Measurements from ENCODE around the gene GABRR2.

Gene GABRR2

GRCh38 chr6:89268776-89269175, 46.3 kb downstream of the GABRR2 start:
- H2AFZ ChIP-seq (ENCODE audit: low read depth, low read length, severe bottlenecking) = no peak overlapping the region
- no peaks in the 10 kb centered on the region for H3K9me2 ChIP-seq (replicated peaks; ENCODE audit: insufficient read depth, low read length)
- H3K9ac ChIP-seq (ENCODE audit: low read length) = no peak overlapping the region
- no peaks in the 10 kb centered on the region for H4K20me1 ChIP-seq (ENCODE audit: low read depth, low read length)
- no peaks in the 10 kb centered on the region for H3K27me3 ChIP-seq (ENCODE audit: low read length)
- H3K79me2 ChIP-seq (ENCODE audit: insufficient read depth, low read length) = no peaks in the 10 kb centered on the region
- no peak overlapping the region for H3K4me2 ChIP-seq (ENCODE audit: low read depth, low read length, poor library complexity, severe bottlenecking)
- H3K27ac ChIP-seq (ENCODE audit: low read depth, low read length) = no peak overlapping the region
- no peak for TF ChIP-seq EZH2phosphoT487 (conservative IDR thresholded peaks at IDR 0.05; ENCODE audit: low read length)
- TF ChIP-seq CTCF (IDR thresholded peaks at IDR 0.05; ENCODE audit: insufficient read depth, low read length, poor library complexity, severe bottlenecking) = no peak
- no peak overlapping the region for H3K4me3 ChIP-seq (ENCODE audit: insufficient read depth, low read length, poor library complexity, severe bottlenecking)
- H3F3A ChIP-seq (ENCODE audit: insufficient read depth) = no peaks in the 10 kb centered on the region
- no peaks in the 10 kb centered on the region for H3K36me3 ChIP-seq (ENCODE audit: low read length)
- H3K9me3 ChIP-seq (ENCODE audit: insufficient read depth, low read length) = no peaks in the 10 kb centered on the region

GRCh38 chr6:89267918-89268317, 47.2 kb downstream of the GABRR2 start:
- no peak overlapping the region for H3K4me2 ChIP-seq (ENCODE audit: low read depth, low read length, poor library complexity, severe bottlenecking)
- no peaks in the 10 kb centered on the region for H3K9me2 ChIP-seq (replicated peaks; ENCODE audit: insufficient read depth, low read length)
- H3F3A ChIP-seq (ENCODE audit: insufficient read depth) = no peaks in the 10 kb centered on the region
- no peaks in the 10 kb centered on the region for H3K79me2 ChIP-seq (ENCODE audit: insufficient read depth, low read length)
- no peaks in the 10 kb centered on the region for H3K27me3 ChIP-seq (ENCODE audit: low read length)
- H3K27ac ChIP-seq (ENCODE audit: low read depth, low read length) = no peak overlapping the region
- no peak overlapping the region for H3K4me3 ChIP-seq (ENCODE audit: insufficient read depth, low read length, poor library complexity, severe bottlenecking)
- H3K36me3 ChIP-seq (ENCODE audit: low read length) = no peaks in the 10 kb centered on the region
- TF ChIP-seq EZH2phosphoT487 (conservative IDR thresholded peaks at IDR 0.05; ENCODE audit: low read length) (no peak), CTCF (IDR thresholded peaks at IDR 0.05; ENCODE audit: insufficient read depth, low read length, poor library complexity, severe bottlenecking) (no peak)
- H2AFZ ChIP-seq (ENCODE audit: low read depth, low read length, severe bottlenecking) = no peak overlapping the region
- no peaks in the 10 kb centered on the region for H4K20me1 ChIP-seq (ENCODE audit: low read depth, low read length)
- no peak overlapping the region for H3K9ac ChIP-seq (ENCODE audit: low read length)
- H3K9me3 ChIP-seq (ENCODE audit: insufficient read depth, low read length) = no peaks in the 10 kb centered on the region

- Histone ChIP-seq H3K4me3 (ENCODE audit: insufficient read depth, low read length, poor library complexity, severe bottlenecking) (no peak overlapping the region), H3K4me2 (ENCODE audit: low read depth, low read length, poor library complexity, severe bottlenecking) (no peak overlapping the region), H3K9ac (ENCODE audit: low read length) (no peak overlapping the region), H3F3A (ENCODE audit: insufficient read depth) (no peaks in the 10 kb centered on the region), H2AFZ (ENCODE audit: low read depth, low read length, severe bottlenecking) (no peak overlapping the region), H4K20me1 (ENCODE audit: low read depth, low read length) (no peaks in the 10 kb centered on the region), H3K27me3 (ENCODE audit: low read length) (no peaks in the 10 kb centered on the region), H3K27ac (ENCODE audit: low read depth, low read length) (no peak overlapping the region), H3K79me2 (ENCODE audit: insufficient read depth, low read length) (no peaks in the 10 kb centered on the region), H3K9me3 (ENCODE audit: insufficient read depth, low read length) (no peaks in the 10 kb centered on the region), H3K36me3 (ENCODE audit: low read length) (no peaks in the 10 kb centered on the region), H3K9me2 (replicated peaks; ENCODE audit: insufficient read depth, low read length) (no peaks in the 10 kb centered on the region)
- no peak for TF ChIP-seq EZH2phosphoT487 (conservative IDR thresholded peaks at IDR 0.05; ENCODE audit: low read length)
- no peak for TF ChIP-seq CTCF (IDR thresholded peaks at IDR 0.05; ENCODE audit: insufficient read depth, low read length, poor library complexity, severe bottlenecking)
Measured at GRCh38 chr6:89264296-89264695, 50.8 kb downstream of the GABRR2 start.
